GM19463 (cell line): Measurements from ENCODE around the gene GINM1.

Source experiments
- ATAC-seq: cut with Tn5 transposase; IDR thresholded peaks from one replicate; pipeline ENCODE4 v1.9.1; 2021; ENCODE audit warnings: mild to moderate bottlenecking, moderate library complexity; ENCODE audit not compliant: unreplicated experiment

The GINM1 gene

GRCh38 chr6:149565527-149566409 lies at the start of gene GINM1:
TSS of gene GINM1 (plus strand) at chr6:149566375. CDS start at chr6:149566415, 40 bp downstream.
- ATAC-seq = peak; percentile 78

DNA sequence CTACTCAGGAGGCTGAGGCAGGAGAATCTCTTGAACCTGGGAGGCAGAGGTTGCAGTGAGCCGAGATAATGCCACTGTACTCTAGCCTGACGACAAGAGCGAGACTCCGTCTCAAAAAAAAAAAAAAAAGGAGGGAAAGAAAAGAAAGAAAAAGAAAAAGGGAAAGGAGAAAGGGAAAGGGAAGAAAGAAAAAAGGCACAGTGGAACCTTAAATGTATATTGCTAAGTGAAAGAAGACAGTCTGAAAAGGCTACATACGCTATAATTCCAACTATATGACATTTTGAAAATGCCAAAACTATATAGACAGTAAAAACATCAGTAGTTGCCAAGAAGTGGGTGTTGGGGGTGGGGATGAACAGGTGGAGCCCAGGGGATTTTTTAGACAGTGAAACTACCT lies 36.5 kb upstream of the GINM1 start:
- no peak for ATAC-seq

DNA sequence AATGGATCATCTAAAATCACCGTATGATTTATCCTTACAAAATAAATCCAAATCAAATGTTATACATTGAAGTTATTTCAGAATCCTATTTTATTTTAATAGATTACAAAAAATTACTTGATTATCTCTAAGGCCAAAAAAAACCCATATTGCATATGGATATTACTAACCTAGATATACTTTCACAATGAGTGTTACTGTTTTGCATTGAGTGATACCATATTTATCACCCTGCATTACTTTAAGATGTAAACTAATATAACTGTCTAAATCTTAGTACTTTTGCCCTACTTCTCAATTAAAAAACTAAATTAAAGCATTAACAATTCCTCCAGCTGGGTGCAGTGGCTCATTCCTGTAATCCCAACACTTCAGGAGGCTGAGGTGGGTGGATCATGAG lies 31.4 kb upstream of the GINM1 start:
- ATAC-seq = no peak

DNA sequence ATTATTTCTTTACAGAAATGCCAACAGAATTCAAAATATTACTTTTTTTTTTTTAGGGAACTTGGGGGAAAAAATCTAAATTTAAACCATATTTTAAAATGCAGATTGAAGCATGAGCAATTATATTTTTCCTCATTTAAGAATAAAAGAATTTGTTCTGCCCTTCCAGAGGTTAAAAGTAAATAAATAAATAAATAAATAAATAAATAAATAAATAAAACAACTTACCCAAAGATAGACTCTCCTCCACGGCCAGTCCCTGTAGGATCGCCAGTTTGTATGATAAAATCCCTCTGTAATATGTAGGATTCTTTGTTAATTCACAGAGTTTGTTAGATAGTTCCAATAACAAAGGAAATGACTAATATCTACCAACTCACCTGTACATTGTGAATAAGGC lies 25.0 kb upstream of the GINM1 start:
- no peak for ATAC-seq

- ATAC-seq = no peak
Observed at GRCh38 chr6:149544646-149545257, 21.4 kb upstream of the GINM1 start.

GRCh38 chr6:149545258-149545753 lies 20.9 kb upstream of the GINM1 start:
- peak; percentile 14 for ATAC-seq

- ATAC-seq = peak; percentile 92
Observed at GRCh38 chr6:149545754-149546471, 20.3 kb upstream of the GINM1 start, which contains the start of gene PPIL4. TSS of gene PPIL4 (minus strand) at chr6:149546043. CDS start at chr6:149546005, 38 bp downstream.

DNA sequence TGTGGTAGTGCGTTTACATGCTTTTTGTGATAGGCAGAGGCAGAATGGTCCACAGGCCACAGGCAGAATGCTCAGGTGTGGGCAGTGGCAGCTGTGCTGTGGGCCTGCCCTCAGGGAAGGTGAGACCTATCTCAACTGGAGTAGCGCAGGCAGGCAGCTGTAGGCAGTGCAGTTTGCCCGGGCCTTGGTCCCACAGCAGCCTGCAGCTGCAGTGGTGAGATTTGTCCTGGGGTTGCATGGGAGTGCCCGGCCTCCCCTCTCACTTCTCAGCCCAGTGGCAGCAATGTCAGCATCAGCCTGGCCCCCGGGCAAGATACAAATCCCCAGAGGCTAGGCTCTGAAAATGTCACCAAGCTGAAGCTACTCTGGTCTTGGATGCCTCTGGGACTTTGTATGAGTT lies 14.3 kb upstream of the GINM1 start:
- ATAC-seq = no peak

DNA sequence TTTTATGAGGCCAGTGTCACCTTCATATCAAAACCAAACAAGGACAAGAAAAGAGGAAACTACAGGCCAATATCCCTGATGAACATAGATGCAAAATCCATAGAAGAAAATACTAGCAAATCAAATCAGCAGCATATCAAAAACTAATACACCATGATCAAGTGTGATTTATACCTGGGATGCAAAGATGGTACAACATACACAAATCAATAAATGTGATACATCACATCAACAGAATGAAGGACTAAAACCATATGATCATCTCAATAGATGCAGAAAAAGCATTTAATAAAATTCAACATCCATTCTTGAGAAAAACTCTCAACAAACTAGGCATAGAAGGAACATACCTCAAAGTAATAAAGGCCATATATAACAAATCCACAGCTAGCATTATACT lies 8.1 kb upstream of the GINM1 start:
- no peak for ATAC-seq

DNA sequence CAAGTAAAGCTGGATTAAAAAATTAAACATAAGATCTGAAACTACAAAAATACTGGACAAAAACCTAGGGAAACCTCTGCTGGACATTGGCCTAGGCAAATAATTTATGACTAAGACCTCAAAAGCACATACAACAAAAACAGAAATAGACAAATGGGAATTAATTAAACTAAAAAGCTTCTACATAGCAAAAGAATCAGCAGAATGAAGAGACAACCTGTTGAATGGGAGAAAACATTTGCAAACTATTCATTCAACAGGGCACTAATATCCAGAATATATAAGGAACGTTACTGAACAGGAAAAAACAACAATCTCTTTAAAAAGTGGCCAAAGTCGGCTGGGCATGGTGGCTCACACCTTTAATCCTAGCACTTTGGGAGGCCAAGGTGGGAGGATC lies 6.8 kb upstream of the GINM1 start:
- no peak for ATAC-seq

DNA sequence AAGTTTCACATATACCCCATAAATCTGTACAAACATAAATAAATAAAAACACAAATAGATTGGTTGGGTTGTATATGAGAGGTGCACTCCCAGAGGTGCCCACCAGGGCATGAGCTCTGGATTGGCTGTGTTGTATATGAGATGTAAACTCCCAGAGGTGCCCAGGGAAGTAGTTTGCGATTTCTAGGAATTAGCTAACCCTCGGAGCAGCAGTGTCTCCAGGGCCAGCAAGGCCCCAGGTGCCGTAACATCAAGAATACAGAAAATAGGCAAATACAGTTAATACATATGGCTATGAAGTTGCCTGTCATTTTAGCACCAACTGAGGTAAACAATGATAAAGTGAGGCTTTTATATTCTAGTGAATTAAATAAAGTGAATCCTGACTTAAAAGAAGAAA lies 5.4 kb upstream of the GINM1 start:
- no peak for ATAC-seq

- no peak for ATAC-seq
Observed at GRCh38 chr6:149563203-149563927, 2.8 kb upstream of the GINM1 start.

DNA sequence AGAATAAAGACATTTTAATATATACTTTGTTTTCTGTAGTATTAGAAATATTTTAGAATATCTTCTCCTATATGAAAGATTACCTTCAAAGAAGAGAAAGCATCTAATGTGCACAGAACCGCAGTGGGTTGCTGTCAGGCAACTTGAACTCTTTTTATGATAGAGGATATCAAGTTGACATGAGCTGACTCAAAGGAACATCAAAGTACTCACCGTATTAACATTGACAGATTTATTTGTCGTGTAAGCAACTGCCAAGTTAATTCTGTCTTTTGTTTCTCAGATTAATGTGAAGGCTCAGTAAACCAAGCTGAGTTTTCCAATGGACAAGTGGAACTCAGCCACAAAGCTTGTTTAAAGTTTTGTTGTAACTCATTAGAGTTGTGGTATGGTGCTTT lies 2.2 kb upstream of the GINM1 start:
- ATAC-seq = no peak

DNA sequence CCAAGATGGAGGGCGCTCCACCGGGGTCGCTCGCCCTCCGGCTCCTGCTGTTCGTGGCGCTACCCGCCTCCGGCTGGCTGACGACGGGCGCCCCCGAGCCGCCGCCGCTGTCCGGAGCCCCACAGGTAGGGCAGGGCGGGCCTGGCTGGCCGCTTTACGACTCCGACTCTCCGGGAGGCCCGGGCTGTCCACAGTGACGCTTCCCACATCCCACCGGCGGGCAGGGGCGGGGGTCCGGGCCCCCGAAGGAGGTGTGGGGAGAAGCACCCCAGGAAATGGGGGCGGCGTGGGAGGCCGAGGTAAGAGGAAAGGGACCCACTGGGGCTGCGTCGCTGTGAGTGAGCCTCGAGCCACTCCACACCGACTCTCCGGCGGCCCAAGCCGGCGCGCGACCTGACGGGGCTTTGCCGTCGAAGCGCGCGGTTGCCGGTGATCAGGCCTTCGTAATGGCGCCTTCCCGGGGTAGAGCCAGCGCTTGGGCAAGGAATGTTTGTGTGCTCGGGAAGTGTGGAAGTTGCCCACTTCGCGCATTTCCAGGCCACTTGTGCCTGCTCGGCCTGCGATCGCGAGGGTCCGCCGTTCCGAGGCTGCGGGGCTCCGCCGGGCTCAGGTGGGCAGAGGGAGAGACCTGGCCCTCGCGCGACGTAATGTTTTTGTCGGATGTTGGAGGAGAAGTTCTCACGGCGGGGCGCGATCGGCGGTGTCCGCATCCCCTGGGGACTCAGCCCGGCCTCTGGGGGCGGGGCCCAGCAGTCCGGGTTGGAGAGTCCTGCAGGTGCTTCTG lies 427 bp downstream of the GINM1 start:
- ATAC-seq = peak; percentile 13

GRCh38 chr6:149567194-149567586 lies 1.0 kb downstream of the GINM1 start:
- ATAC-seq = no peak

DNA sequence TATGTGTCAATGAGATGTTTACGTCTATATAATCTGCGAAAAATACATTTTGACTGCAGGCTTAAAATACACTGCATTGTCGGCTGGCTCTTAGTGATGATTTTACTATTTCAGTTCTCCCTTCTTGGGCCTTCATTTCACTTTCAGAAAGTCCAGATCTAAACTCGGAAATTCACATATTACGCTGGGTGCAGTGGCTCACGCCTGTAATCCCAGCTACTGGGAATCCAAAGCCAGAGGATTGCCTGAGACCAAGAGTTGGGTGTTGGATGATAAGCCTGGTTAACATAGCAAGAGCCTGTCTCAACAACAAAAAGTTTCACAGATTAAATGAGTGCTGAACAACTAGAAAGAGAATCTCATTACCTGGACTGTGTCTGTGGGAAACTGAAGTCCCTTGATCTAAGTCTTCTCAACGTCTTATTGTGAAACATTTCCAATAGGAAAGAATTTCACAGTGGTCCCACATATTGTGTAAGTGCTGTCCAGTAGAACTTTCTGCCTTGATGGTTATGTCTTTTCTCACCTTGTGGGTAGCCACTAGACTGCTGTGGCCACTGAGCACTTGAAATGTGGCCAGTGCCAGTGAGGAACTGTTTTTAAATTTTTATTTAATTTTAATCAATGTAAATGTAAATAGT lies 1.9 kb downstream of the GINM1 start:
- ATAC-seq = no peak

DNA sequence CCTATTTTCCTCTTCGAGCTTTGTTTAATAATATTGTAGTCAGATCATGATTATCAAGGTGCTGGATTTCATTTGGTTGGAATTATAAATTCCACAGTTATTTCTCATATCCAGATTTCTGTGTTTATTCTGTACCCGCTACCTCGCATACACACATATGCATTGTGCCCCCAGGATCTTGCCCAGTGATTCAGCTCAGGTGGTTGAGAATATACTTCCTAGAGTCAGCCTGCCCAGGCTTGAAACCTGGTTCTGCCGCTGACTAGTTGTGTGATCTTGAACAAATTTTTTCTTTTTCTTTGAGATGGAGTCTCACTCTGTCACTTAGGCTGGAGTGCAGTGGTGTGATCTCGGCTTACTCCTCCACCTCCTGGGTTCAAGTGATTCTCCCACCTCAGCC lies 14.7 kb downstream of the GINM1 start:
- ATAC-seq = no peak

- ATAC-seq = no peak
Observed at GRCh38 chr6:149581349-149581748, 15.2 kb downstream of the GINM1 start.

DNA sequence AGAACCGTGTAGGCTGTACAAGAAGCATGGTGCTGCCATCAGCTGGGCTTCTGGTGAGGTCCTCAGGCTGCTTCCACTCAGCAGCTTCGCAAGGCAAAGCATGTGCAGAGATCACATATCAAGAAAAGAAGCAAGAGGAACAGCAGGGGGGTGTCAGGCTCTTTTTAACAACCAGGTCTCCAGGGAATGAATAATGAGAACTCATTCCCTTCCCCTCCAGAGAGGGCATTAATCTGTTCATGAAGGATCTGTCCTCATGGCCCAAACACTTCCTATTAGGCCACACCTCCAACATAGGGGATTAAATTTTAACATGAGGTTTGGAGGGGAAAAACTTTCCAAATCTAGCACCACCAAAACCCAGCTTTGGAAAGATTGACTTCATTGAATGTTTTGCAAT lies 20.0 kb downstream of the GINM1 start:
- ATAC-seq = no peak

- ATAC-seq = no peak
Observed at GRCh38 chr6:149592983-149593382, 26.8 kb downstream of the GINM1 start.
